ENCODE results near the gene DENND1B.
"Not testable (repeated sequence)": the region's sequence is repeated elsewhere in the genome, so short reads cannot be mapped to it uniquely, and the experiment has no call there.

DENND1B gene

GRCh38 chr1:197743578-197743977 lies 31.7 kb downstream of the DENND1B start:
- no peak for DNase-seq

- DNase-seq = no peak
These were observed 34.3 kb downstream of the DENND1B start for GRCh38 chr1:197740992-197741391.

- DNase-seq = no peak
These were observed 36.4 kb downstream of the DENND1B start for GRCh38 chr1:197738927-197739326.

GRCh38 chr1:197737916-197738315 lies 37.4 kb downstream of the DENND1B start:
- no peak for DNase-seq

- no peak for DNase-seq
These were observed 38.6 kb downstream of the DENND1B start for GRCh38 chr1:197736685-197737084.

DNA sequence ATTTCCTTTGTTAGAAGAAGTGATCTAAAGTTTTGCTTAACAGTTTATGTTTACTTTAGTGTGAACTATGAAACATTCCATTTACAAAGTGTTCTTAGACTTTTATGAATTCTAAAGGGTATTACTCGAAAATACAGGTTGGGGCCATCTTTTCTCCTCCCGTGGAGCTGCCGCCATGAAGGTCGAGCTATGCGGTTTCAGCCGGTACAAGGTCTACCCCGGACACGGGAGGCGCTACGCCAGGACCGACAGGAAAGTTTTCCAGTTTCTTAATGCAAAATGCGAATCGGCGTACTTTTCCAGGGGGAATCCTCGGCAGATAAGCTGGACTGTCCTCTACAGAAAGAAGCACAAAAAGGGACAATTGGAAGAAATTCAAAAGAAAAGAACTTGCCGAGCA lies 39.8 kb downstream of the DENND1B start:
- no peak for DNase-seq

DNA sequence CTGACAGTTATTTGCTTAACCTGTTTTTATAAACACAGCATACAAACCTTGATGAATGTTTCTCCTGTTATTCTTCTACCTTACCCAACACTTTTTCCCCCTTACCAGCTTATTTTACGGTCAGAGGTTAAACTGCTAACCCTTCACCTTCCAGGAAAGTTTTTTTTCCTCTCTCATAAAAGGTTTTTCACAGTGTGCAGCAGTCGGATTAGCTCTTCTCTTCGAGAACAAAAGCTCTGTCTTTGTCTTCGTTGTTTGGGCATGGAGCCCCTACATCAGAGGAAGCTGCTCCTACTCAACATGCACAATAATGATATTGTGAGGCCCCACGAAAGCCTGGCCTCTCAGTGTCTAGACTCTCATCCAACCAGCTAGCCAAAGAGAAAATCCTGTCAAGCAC lies 42.0 kb downstream of the DENND1B start:
- DNase-seq = no peak

DNA sequence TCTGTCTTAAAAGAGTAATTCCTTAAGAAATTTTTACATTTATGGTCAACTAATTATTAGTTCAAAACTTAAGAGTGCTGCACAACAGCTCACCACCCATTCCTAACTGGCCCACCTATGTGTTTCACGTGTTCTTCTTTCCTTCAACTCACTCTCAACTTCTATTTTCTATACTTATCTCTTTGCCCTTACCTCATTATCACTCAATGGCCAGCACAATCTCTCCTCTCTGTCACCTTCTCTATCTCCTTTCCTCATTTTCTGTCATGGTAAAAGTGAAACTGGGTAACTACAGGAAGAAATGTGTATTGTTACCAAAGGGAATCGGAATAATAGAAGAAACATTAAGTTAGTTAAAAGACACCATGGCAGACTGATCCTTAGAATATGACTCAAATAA lies 43.1 kb downstream of the DENND1B start:
- DNase-seq = no peak

GRCh38 chr1:197731449-197731848 lies 43.8 kb downstream of the DENND1B start:
- no peak for DNase-seq

DNA sequence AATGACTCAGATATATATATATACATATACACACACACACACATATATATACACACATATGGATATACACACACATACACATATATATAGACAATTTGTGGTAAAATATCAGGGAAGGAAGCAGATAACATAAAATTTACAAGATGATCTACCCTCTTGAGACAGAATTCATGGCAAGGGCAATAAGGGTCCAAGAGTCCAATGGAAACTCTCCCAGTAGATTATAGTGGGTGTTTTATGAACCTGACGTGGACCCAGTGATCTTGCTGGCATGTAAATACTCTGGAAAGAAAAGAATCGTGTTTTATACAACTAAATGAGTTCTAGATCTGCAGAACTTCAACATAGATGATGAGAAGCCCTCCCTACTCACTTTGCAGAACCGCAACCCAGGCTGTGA lies 49.3 kb downstream of the DENND1B start:
- DNase-seq = no peak

- DNase-seq = no peak
These were observed 50.2 kb downstream of the DENND1B start for GRCh38 chr1:197725044-197725443.

DNA sequence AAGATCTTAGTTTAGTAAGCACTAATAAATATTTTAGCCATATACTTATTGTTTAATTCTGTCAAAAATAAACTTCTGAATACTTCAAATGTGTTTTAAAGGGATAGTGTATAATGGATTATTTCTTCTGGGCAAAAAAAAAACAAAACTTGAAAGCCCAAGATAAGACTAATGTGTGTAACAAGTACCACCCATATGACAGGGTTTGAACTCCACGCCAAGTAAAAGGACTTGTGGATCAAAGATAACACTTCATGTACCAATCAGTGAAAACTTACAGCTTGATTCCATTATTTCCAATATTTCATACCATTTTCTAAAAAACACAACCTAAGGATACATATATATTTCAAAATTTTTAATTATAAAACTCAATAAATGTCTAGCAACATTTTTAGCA lies 59.5 kb downstream of the DENND1B start:
- DNase-seq = no peak

DNA sequence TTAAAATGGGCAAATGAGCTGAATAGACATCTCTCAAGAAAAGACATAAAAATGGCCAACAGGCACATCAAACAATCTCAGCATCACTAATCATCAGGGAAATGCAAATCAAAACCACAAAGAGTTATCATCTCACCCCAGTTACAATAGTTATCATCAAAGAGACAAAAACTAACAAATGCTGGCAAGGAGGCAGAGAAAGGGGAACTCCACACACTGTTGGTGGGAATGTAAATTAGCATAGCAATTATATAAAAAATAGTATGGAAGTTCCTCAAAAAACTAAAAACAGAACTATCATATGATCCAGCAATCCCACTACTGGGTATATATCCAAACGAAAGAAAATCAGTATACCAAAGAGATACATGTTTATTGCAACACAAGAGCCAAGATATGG lies 68.7 kb downstream of the DENND1B start:
- DNase-seq = no peak

GRCh38 chr1:197705941-197706340 lies 69.3 kb downstream of the DENND1B start:
- DNase-seq = no peak

DNA sequence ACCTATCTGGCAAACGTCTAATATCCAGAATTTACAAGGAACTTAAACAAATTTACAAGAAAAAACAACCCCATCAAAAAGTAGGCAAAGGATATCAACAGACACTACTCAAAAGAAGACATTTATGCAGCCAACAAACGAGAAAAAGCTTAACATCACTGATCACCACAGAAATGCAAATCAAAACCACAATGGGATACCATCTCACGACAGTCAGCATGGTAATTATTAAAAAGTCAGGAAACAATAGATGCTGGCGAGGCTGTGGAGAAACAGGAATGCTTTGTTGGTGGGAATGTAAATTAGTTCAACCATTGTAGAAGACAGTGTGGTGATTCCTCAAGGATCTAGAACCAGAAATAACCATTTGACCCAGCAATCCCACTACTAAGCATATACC lies 74.6 kb downstream of the DENND1B start:
- not testable (repeated sequence) for DNase-seq

DNA sequence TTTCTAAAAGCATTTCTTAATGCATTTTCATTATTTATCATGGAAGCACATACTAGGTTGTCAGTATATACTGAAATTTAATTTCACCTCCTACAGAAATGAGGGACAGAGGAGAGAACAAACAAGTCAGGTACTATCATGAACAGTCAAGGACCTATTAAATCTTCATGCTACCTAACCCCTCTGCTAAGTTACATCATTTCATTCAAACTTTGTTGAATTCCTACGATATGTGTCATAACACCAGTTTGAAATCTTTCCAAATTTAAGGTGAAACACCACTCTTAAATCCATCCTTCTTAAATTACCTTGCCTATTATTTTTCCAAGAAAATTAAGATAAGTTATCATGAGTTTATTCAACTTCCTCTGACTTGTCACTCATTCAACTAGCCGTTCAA lies 78.9 kb downstream of the DENND1B start:
- no peak for DNase-seq

DNA sequence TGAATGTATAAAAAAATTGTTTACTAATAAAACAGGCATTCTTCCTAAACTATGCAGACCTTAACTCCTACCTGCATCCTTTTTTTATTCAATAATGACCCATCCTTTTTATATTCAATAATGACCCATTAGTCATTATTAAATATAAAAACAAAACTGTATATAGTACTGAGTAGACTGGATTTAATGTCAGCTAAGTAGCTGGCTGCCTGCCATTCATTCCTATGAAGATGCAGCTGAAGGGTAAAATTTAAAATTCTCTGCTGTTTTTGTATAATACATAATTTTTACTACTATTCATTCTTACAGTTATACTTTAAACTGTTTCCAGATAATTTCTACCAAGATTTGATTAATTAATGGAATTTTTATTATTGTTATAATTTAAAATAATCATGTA lies 79.3 kb downstream of the DENND1B start:
- no peak for DNase-seq

DNA sequence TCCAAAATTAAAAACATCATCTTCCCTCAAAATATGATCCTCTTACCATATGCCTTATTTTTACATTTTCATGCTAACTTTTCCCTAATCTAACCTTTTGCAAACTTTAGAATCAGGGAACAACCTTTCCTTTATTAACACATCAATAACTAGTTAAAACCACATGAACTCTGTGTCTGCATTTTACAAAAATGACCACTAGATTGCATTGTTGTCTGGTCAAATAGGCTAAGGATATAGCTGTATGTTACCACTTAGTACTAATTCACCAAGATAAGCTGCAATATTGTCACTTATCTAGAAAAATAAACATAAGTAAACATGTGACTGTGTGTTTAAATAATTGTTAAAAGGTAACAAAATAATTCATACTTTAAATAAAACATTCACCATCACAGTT lies 82.3 kb downstream of the DENND1B start:
- no peak for DNase-seq

- DNase-seq = no peak
These were observed 83.5 kb downstream of the DENND1B start for GRCh38 chr1:197691816-197692215.

- no peak for DNase-seq
These were observed 85.2 kb downstream of the DENND1B start for GRCh38 chr1:197690074-197690473.

- DNase-seq = no peak
These were observed 87.0 kb downstream of the DENND1B start for GRCh38 chr1:197688233-197688632.

- no peak for DNase-seq
These were observed 88.5 kb downstream of the DENND1B start for GRCh38 chr1:197686702-197687355.

- DNase-seq = no peak
These were observed 89.0 kb downstream of the DENND1B start for GRCh38 chr1:197686231-197686630.

- DNase-seq = no peak
These were observed 89.5 kb downstream of the DENND1B start for GRCh38 chr1:197685785-197686184.

DNA sequence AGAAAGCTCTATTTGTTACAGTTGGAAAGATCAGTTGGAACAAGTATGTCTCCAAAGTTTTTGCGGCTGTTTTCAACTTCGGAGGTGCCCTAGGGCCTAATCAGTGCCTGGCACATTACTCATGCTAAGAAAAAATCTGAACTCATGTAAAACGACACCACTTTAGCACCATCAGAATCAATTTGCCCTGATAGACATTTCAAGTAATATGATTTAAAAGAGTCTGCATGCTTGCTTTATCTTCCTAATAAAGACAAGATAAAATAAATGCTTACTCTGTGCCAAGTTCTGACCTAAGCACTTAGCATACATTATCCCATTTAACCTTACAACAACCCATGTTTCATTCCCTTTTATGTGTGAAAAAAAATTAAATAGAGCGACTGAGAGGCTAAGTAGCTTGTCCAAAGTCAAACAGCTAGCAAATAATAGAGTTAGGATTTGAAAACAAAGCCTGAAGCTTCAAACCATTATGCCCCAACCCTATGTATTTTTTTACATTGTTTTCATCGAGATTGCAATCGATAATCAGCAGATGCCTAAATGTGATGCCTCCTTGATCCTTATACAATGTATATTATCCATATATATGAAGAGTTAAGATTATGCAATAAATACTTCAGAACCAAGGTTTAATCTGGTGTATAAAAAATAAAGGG lies 91.3 kb downstream of the DENND1B start:
- DNase-seq = no peak
